HG02642 (cell line): ENCODE measurements around the gene TNFRSF11A.

Source experiments
- ATAC-seq: cut with Tn5 transposase; IDR thresholded peaks from one replicate; pipeline ENCODE4 v1.9.1; 2021; ENCODE audit warnings: mild to moderate bottlenecking; ENCODE audit not compliant: unreplicated experiment, poor library complexity

TNFRSF11A gene

GRCh38 chr18:62374410-62374965 lies 49.4 kb downstream of the TNFRSF11A start:
- ATAC-seq, result no peak

- no peak for ATAC-seq
Measured at GRCh38 chr18:62377131-62377807, 52.2 kb downstream of the TNFRSF11A start.

- no peak for ATAC-seq
Measured at GRCh38 chr18:62379051-62379450, 53.9 kb downstream of the TNFRSF11A start.

GRCh38 chr18:62381373-62381772 lies 56.3 kb downstream of the TNFRSF11A start:
- no peak for ATAC-seq

- no peak for ATAC-seq
Measured at GRCh38 chr18:62384068-62384467, 59.0 kb downstream of the TNFRSF11A start.

- no peak for ATAC-seq
Measured at GRCh38 chr18:62384610-62385097, 59.5 kb downstream of the TNFRSF11A start.

- ATAC-seq, result no peak
Measured at GRCh38 chr18:62386091-62386490, 61.0 kb downstream of the TNFRSF11A start.

GRCh38 chr18:62386601-62387000 lies 61.5 kb downstream of the TNFRSF11A start:
- ATAC-seq, result no peak

GRCh38 chr18:62387257-62387656 lies 62.1 kb downstream of the TNFRSF11A start:
- ATAC-seq, result no peak

GRCh38 chr18:62388855-62389760 lies 64.0 kb downstream of the TNFRSF11A start:
- no peak for ATAC-seq

GRCh38 chr18:62389761-62390481 lies 64.8 kb downstream of the TNFRSF11A start:
- ATAC-seq, result no peak

- no peak for ATAC-seq
Measured at GRCh38 chr18:62394006-62394763, 69.1 kb downstream of the TNFRSF11A start.

GRCh38 chr18:62396381-62396780 lies 71.3 kb downstream of the TNFRSF11A start:
- ATAC-seq, result no peak

GRCh38 chr18:62396967-62397366 lies 71.9 kb downstream of the TNFRSF11A start:
- no peak for ATAC-seq

- no peak for ATAC-seq
Measured at GRCh38 chr18:62398291-62398690, 73.2 kb downstream of the TNFRSF11A start.

- ATAC-seq, result peak; percentile 6
Measured at GRCh38 chr18:62399276-62399675, 74.2 kb downstream of the TNFRSF11A start.

GRCh38 chr18:62399781-62400308 lies 74.7 kb downstream of the TNFRSF11A start:
- peak; percentile 52 for ATAC-seq

- no peak for ATAC-seq
Measured at GRCh38 chr18:62400916-62401315, 75.8 kb downstream of the TNFRSF11A start.

GRCh38 chr18:62402342-62402948 lies 77.3 kb downstream of the TNFRSF11A start:
- ATAC-seq, result no peak
